GM19099 (cell line): ENCODE measurements around the gene LTBP3.

Source experiments
- POLR2A ChIP-seq: IDR thresholded peaks from 3 replicates; pipeline ENCODE4 v1.6.1; 2011; ENCODE audit warnings: low read depth; ENCODE audit not compliant: insufficient read length; ENCODE audit errors: extremely low read depth

LTBP3 gene

DNA sequence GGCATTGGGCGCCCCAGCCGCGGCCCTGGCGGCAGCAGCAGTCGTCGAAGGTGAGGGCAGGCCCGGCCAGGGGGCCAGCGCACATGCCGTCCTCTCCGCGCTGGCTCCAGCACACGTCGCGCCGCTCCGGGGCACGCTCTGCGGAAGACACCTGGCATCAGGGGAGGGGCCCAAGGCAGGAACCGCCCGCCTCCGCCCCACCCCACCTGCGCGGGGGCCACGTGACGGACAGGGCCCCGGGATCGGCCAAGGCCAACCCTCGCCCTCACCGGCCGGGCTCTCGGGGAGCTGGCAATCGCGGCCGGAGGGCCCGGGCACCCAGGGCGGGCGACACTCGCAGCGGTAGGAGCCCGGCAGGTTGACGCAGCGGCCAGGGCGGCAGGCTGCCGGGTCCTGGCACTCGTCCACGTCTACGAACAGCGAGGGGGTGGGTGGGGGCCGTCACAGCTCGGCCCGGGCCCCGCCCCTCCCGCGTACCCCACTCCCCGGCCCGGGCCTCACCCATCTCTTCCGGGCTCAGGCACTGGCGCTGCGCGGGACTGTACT, 18.3 kb downstream of the LTBP3 start:
- TF ChIP-seq POLR2A, result peak; percentile 4

DNA sequence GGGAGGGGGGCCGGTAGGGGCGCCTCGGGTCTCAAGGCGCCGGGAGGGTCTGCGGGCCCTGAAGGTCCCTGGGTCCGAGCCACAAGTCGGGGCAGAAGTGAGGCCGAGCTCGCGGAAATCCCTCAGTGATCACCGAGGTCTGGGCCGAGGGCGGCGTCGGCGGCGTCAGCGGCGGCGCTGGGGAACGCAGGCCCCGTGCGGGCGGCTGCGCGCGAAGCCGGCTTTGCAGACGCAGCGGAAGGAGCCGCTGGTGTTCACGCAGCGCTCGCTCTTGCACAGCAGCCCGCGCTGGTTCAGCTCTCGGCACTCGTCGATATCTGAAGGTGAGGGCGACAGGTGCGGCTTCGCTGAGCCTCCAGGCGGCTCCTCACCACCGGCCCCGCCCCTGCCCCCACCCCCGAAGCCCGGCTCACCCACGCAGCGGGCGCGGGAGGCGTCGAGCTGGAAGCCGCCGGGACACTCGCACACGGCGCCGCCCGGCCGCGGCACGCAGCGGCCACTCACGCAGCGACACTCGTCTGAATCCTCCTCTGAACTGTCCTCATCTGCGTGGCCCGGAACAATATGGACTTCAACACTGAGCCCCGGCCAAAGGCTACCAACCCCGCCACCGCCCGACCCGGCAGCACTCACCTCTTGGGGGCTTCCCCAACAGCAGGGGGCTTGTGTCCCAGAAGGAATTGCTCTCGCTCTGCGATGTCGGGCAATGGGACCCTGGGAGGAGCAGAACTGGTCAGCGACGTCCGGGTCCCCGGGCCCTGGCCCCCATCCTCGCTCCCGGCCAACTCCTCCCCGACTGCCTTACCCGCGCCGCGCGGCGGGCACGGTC, 19.0 kb downstream of the LTBP3 start:
- no peak for TF ChIP-seq POLR2A

DNA sequence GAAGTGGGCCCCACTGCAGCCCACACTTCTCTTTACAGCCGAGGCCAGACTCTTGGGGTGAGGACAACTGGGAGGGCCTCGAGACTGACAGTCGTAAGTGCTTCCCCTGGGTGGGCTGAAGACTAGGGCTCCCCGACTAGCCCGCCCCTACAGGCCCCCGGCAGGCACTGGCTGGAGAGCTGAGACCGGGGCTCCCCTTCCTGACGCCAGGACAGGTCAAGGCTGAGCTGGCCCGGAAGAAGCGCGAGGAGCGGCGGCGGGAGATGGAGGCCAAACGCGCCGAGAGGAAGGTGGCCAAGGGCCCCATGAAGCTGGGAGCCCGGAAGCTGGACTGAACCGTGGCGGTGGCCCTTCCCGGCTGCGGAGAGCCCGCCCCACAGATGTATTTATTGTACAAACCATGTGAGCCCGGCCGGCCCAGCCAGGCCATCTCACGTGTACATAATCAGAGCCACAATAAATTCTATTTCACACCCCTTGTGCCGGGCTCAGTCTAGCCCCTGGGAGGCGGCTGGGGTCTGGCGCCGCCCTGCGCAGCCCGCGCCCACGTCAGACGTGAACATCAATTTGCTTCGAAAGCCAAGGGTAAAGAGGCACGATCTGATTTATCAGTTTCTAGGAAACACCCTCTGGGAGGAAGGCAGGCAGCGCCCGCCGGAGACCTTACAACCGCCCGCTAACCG, 19.8 kb downstream of the LTBP3 start:
- TF ChIP-seq POLR2A, result no peak

DNA sequence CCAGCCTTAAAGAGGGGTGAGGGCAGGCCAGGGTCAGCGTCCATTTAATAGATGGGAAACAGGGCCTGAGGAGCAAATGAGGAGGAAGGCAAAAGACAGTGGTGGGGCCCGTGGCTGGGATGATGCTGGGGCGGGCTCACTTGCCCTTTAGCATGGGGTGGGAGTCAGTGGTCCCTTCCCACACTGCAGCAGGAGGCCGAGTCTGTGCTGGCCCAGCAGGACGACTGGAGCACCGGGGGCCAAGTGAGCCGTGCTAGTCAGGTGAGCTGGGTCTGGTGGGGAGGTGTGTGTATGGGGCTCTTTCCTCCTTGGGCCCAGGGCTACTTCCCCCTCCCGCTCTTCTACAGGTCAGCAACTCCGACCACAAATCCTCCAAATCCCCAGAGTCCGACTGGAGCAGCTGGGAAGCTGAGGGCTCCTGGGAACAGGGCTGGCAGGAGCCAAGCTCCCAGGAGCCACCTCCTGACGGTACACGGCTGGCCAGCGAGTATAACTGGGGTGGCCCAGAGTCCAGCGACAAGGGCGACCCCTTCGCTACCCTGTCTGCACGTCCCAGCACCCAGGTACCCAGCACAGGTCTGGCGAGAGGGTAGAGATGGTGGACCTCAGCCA, 20.4 kb downstream of the LTBP3 start:
- no peak for TF ChIP-seq POLR2A

DNA sequence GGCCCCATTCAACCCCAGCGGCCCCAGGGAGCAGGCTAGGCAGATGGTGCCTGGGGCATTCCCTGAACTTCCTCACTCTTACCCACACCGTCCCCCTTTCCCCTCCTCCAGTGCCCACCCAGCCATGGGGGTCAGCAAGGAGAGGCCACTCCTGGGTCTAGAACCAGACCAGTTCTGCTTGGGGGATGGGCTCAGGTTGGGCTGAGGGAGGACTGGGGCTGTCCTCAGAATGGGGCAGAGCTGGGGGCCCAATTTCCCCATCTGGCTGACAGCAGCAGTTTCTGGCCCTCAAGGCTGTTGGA, 20.9 kb downstream of the LTBP3 start:
- no peak for TF ChIP-seq POLR2A

DNA sequence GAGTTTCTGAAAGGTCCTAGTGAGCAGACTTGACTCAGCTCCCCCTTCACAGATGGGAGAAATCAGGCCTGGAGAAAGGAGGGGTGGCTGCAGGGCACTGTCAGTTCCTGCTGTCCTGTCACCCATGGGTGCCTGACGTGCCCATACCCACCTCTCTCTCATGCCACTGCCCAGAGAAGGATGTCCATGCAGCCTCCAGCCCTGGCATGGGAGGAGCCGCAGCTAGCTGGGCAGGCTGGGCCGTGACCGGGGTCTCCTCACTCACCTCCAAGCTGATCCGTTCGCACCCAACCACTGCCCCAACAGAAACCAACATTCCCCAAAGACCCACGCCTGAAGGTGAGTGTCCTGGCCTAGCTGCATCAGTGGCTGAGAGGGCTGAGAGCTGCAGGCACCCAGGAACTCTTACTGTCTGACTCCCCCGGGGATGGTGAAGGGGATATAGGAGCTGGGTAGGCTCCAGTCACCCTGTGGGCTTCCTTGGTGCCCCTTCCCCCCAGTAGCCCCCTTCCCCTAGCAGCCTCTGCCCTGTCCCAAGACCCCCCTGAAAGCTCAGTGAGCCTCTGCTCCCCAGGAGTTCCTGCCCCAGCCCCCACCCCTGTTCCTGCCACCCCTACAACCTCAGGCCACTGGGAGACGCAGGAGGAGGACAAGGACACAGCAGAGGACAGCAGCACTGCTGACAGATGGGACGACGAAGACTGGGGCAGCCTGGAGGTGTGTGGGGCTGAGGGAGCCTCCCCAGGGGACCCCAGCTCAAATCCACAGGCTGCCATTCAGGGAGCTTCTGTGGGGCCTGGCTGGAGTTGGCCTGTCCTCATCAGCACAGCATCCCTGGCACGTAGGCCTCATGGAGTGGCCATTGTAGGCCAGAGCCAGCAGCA, 21.5 kb downstream of the LTBP3 start:
- TF ChIP-seq POLR2A, result no peak

DNA sequence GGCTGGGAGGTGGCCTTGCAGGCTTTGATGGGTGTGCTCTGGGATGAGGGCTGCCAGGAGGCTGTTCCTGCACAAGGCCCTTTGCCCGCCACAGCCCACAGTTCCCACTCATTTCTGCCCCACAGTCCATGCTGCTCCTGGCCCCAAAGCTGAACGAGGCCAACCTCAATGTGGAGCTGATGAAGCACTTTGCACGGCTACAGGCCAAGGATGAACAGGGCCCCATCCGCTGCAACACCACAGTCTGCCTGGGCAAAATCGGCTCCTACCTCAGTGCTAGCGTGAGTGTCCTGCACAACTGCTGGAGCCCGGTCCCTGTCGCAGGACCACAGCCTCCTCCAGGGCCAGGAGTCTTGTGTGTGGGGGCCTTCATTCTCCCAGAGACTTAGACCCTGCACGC, 23.1 kb downstream of the LTBP3 start:
- no peak for TF ChIP-seq POLR2A

DNA sequence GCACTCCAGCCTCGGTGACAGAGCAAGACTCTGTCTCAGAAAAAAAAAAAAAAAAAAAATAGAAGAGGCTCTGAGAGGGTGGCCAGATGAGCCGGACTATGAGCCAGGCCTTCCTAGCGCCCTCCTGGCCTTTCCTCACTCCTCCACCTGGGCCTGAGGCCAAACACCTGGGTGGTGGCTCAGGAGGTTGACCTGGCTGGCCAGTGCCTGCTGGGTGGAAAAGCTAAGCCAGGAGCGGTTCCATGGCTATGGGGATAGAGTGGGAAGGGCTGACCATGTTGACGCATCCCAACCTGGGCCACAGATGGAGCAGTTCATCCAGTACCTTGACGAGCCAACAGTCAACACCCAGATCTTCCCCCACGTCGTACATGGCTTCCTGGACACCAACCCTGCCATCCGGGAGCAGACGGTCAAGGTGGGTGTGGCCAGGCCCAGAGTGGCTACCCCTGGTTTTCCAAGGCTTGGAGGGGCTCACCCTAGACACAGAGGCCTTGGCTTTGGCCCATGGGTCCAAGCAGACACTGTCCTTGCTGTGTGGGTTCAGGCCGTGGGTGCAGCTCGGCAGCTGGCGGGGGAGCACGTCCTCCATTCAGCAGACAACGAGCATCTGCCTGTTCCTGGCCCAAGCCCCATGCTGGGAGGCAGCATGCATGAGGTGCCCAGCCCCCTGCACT, 25.6 kb downstream of the LTBP3 start:
- TF ChIP-seq POLR2A, result no peak

DNA sequence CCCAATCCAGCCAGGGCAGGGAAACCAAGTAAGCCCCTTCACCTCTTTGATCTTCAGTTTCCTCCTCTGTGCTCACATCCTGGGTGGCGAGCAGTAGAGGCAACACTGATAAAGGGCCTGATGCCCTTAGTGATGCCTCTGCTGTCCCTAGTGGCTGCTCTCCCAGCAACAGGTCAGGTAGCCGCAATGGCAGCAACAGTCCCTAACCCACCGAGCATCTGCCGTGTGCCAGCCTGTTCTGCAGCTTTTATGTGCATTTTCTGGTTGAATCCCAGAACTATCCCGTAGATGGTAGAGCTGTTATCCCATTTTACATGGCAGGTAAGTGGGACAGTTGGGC, 28.0 kb downstream of the LTBP3 start:
- TF ChIP-seq POLR2A, result no peak

DNA sequence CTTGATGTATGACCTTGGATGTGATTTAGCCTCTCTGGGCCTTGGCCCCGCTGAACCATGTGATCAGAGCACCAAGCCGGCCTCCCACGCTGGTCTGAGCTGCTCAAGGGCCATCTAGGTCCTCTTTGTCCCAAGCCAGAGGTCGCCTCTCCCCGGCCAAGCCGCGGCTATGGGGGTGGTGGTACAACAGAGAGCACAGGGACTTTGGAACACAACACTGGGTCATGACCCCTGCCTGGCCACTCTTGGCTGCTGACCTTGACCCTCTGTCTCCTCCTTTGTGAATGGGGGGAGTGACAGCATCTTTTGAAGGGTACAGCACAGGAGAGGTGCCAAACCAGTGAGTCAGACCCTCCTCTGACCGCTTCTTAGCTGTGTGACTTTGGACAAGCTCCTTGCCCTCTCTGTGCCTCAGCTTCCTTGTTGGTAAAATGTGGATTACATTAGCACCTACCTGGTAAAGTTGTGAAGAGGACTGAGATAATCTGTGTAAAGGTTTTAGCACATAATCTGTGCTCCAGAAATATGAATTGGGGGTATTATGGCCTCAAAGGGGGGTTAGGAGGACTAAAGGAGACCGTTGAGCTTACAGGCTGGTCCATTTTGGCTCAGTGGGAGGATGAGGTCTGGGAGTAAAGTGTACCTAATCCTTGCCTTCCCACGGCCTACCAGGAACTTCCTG, 28.5 kb downstream of the LTBP3 start:
- no peak for TF ChIP-seq POLR2A

DNA sequence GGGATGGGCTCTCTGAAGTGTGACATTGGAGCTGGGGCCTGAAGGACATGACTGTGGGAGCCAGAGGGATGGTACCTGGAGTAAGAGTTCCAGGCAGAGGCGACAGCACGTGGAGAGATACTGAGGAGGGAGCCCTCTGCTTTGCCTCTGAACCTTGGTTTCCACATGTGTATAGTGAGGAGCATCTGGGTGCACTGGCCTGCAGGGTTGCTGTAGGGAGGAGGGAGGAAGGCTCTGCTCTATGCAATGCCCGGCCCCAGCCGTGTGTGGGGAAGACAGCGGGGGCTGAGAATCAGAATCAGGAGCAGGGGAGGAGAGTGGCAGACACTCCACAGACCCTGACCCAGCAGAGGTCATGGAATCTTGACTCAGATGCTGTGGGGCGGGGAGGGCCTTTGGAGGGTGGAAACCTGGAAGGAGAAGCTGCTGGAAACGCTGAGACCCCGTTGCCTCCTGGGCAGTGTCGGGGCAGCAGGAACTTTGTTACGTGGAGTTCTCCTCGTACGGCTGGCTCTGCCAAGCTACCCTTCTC, 29.3 kb downstream of the LTBP3 start:
- no peak for TF ChIP-seq POLR2A

DNA sequence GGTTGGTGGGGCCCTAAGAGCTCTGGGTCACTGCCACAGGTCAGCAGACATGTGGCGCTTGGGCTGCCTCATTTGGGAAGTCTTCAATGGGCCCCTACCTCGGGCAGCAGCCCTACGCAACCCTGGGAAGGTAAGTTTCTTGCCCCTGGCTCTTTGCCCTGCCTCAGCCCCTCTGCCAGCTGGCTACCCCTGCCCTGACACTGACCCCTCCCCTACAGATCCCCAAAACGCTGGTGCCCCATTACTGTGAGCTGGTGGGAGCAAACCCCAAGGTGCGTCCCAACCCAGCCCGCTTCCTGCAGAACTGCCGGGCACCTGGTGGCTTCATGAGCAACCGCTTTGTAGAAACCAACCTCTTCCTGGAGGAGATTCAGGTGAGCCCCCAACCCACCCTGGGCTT, 31.4 kb downstream of the LTBP3 start:
- no peak for TF ChIP-seq POLR2A

DNA sequence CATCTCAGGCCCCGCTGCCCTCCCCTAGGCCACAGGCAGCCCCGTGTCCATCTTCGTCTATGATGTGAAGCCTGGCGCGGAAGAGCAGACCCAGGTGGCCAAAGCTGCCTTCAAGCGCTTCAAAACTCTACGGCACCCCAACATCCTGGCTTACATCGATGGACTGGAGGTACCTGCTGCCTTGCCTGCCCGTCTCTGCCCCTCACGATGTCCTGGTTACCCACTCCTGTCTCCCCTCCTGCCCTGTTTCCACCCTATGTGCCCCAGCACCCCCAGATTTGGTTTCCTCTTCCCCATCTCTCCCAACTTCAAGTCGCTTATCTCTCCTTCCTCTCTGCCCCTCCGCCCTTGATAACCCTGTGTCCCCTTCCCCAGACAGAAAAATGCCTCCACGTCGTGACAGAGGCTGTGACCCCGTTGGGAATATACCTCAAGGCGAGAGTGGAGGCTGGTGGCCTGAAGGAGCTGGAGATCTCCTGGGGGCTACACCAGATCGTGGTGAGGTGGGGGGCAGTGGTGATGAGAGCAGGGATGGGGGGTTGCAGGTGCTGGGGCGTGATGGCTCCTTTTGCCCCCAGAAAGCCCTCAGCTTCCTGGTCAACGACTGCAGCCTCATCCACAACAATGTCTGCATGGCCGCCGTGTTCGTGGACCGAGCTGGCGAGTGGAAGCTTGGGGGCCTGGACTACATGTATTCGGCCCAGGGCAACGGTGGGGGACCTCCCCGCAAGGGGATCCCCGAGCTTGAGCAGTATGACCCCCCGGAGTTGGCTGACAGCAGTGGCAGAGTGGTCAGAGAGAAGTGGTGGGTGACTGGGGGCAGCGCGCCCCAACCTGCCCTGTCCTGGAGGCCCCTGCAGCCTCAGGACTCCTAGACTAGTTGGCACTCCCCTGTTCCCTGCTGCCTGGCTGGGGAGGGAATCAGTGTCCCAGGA, 32.3 kb downstream of the LTBP3 start:
- no peak for TF ChIP-seq POLR2A
